ENCODE measurements around the gene ARL4C.

GRCh38 chr2:234502919-234503285 lies 6.0 kb upstream of the ARL4C start:
- TF ChIP-seq, protein P1, sequence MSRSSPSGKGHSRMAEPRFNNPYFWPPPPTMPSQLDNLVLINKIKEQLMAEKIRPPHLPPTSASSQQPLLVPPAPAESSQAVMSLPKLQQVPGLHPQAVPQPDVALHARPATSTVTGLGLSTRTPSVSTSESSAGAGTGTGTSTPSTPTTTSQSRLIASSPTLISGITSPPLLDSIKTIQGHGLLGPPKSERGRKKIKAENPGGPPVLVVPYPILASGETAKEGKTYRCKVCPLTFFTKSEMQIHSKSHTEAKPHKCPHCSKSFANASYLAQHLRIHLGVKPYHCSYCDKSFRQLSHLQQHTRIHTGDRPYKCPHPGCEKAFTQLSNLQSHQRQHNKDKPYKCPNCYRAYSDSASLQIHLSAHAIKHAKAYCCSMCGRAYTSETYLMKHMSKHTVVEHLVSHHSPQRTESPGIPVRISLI (tag by site-specific recombination; IDR thresholded peaks at IDR 0.05), result no peak
- TF ChIP-seq MYNN (tag by site-specific recombination; IDR thresholded peaks at IDR 0.05; ENCODE audit: borderline replicate concordance), result no peak
